H1 (cell line): Measurements from ENCODE around the gene TMTC2. TPM values are rescaled to one million over a fixed set of nuclear protein-coding genes. Genes with fewer than 3 reads are reported as not detected.

Experiments used
- CTCF ChIA-PET: fragments of 300-600 bp; sonication (Branson Sonifier 250); formaldehyde crosslinking; loops from one replicate; lab custom pipeline; 2021; ENCODE audit not compliant: partially characterized antibody; lab: Charles Lee
- POLR2A ChIA-PET: fragments of 300-600 bp; sonication (Branson Sonifier 250); formaldehyde crosslinking; loops from one replicate; lab custom pipeline; 2021; ENCODE audit warnings: inconsistent platforms; ENCODE audit not compliant: partially characterized antibody; lab: Charles Lee
- DNase-seq, 2 experiments: peaks; one replicate each; pipeline versions ENCODE4 v3.0.0 to v3.0.0-alpha.2; 2010 to 2022; ENCODE audit warnings: low spot score in 2 of 2, low read depth in 1 of 2, mixed read lengths in 1 of 2
- FAIRE-seq: peaks from 2 replicates; lab custom pipeline; 2011; peaks lifted over from hg19 to GRCh38; lab: Jason Lieb, UNC
- H2AFZ ChIP-seq: 2 replicates; pipeline ENCODE4 v1.8.1; 2012; ENCODE audit warnings: low read length, inconsistent platforms
- H2AK5ac ChIP-seq: 2 replicates; pipeline ENCODE4 v1.6.1; 2013; ENCODE audit warnings: low read depth, low read length
- H2BK120ac ChIP-seq: replicated peaks from 2 replicates; pipeline ENCODE3; 2013; ENCODE audit warnings: low read depth, low read length, inconsistent platforms
- H2BK12ac ChIP-seq: 2 replicates; pipeline ENCODE4 v1.6.1; 2013; ENCODE audit warnings: low read depth, low read length
- H2BK15ac ChIP-seq: 2 replicates; pipeline ENCODE4 v1.6.1; 2013; ENCODE audit warnings: low read length
- H2BK20ac ChIP-seq: 2 replicates; pipeline ENCODE4 v1.6.1; 2013; ENCODE audit warnings: low read length
- H2BK5ac ChIP-seq: 2 replicates; pipeline ENCODE4 v1.6.1; 2013; ENCODE audit warnings: low read depth, low read length
- H3K14ac ChIP-seq: 2 replicates; pipeline ENCODE4 v1.6.1; 2013; ENCODE audit warnings: inconsistent platforms; ENCODE audit not compliant: insufficient read length
- H3K18ac ChIP-seq: 2 replicates; pipeline ENCODE4 v1.6.1; 2013; ENCODE audit warnings: low read length; ENCODE audit errors: extremely low read depth
- H3K23ac ChIP-seq: 2 replicates; pipeline ENCODE4 v1.6.1; 2013; ENCODE audit warnings: inconsistent platforms; ENCODE audit not compliant: insufficient read length
- H3K23me2 ChIP-seq: 2 replicates; pipeline ENCODE4 v1.6.1; 2013; ENCODE audit warnings: low read depth, low read length
- H3K27ac ChIP-seq: 2 replicates; pipeline ENCODE4 v1.6.1; 2011; ENCODE audit warnings: low read depth, low read length, inconsistent platforms
- H3K27me3 ChIP-seq, 4 experiments: replicated peaks in 1 of 4; 1 replicate in 1 of 4; 2 replicates in 3 of 4; pipeline versions ENCODE4 v1.6.1 to v1.8.1; 2011 to 2013; ENCODE audit warnings: low read length in 3 of 4, mild to moderate bottlenecking in 3 of 4, inconsistent platforms in 2 of 4, mixed read lengths in 2 of 4, moderate library complexity in 1 of 4; ENCODE audit not compliant: control insufficient read depth in 3 of 4, insufficient read depth in 3 of 4; ENCODE audit errors: extremely low read depth in 1 of 4
- H3K36me3 ChIP-seq, 4 experiments: 2 replicates each; pipeline versions ENCODE4 v1.6.1 to v1.8.1; 2011 to 2013; ENCODE audit warnings: mild to moderate bottlenecking in 4 of 4, low read length in 3 of 4, moderate library complexity in 2 of 4, control low read depth in 1 of 4, inconsistent platforms in 1 of 4; ENCODE audit not compliant: insufficient read depth in 4 of 4, control insufficient read depth in 2 of 4
- H3K4ac ChIP-seq: replicated peaks from 2 replicates; pipeline ENCODE3; 2013; ENCODE audit warnings: low read length, low read depth, mixed read lengths, inconsistent platforms; ENCODE audit not compliant: insufficient read length
- H3K4me1 ChIP-seq, 4 experiments: replicated peaks in 1 of 4; 1 replicate in 1 of 4; 2 replicates in 3 of 4; pipeline versions ENCODE4 v1.6.1 to v1.8.1; 2011 to 2013; ENCODE audit warnings: low read length in 3 of 4, inconsistent platforms in 2 of 4, mixed read lengths in 1 of 4; ENCODE audit not compliant: insufficient read depth in 4 of 4, control insufficient read depth in 3 of 4
- H3K4me2 ChIP-seq, 2 experiments: 2 replicates each; pipeline versions ENCODE4 v1.6.1 to v1.8.1; 2011 to 2013; ENCODE audit warnings: low read depth in 2 of 2, low read length in 2 of 2, control low read depth in 1 of 2, inconsistent platforms in 1 of 2, mild to moderate bottlenecking in 1 of 2; ENCODE audit not compliant: insufficient read depth in 1 of 2
- H3K4me3 ChIP-seq, 4 experiments: fragments of 200-600, 300-600 bp in 1 of 4; sonication (generic), shearing (Covaris generic), sonication (Bioruptor Twin) in 1 of 4; 2 replicates each; pipeline versions ENCODE4 v1.5.1 to v1.8.1; 2011 to 2016; ENCODE audit warnings: low read length in 4 of 4, low read depth in 3 of 4, control low read depth in 2 of 4, inconsistent platforms in 2 of 4, mild to moderate bottlenecking in 2 of 4, mixed read lengths in 1 of 4, moderate library complexity in 1 of 4; ENCODE audit not compliant: insufficient read depth in 2 of 4; ENCODE audit errors: extremely low read depth in 1 of 4
- H3K56ac ChIP-seq: replicated peaks from 2 replicates; pipeline ENCODE3; 2013; ENCODE audit warnings: low read depth, mild to moderate bottlenecking, mixed read lengths, low read length, inconsistent platforms; ENCODE audit not compliant: insufficient read length
- H3K79me1 ChIP-seq: 2 replicates; pipeline ENCODE4 v1.6.1; 2013; ENCODE audit warnings: low read depth, low read length, control low read depth
- H3K79me2 ChIP-seq, 2 experiments: 2 replicates each; pipeline versions ENCODE4 v1.6.1 to v1.8.1; 2012 to 2013; ENCODE audit warnings: low read length in 2 of 2, mild to moderate bottlenecking in 2 of 2, inconsistent platforms in 1 of 2; ENCODE audit not compliant: insufficient read depth in 2 of 2, control insufficient read depth in 1 of 2
- H3K9ac ChIP-seq, 4 experiments: replicated peaks in 1 of 4; 1 replicate in 1 of 4; 2 replicates in 3 of 4; pipeline versions ENCODE4 v1.6.1 to v1.8.1; 2011 to 2013; ENCODE audit warnings: low read depth in 3 of 4, low read length in 3 of 4, control low read depth in 2 of 4, mild to moderate bottlenecking in 2 of 4, moderate library complexity in 2 of 4, inconsistent platforms in 1 of 4; ENCODE audit errors: extremely low read depth in 1 of 4
- H3K9me3 ChIP-seq, 2 experiments: 2 replicates each; pipeline versions ENCODE4 v1.6.1 to v1.8.1; 2012 to 2013; ENCODE audit warnings: mild to moderate bottlenecking in 2 of 2, moderate library complexity in 2 of 2, control low read depth in 1 of 2, inconsistent platforms in 1 of 2, low read depth in 1 of 2, low read length in 1 of 2, mixed read lengths in 1 of 2; ENCODE audit not compliant: insufficient read depth in 2 of 2
- H4K20me1 ChIP-seq, 2 experiments: replicated peaks in 1 of 2; 2 replicates each; pipeline versions ENCODE3 to v1.8.1; 2011 to 2013; ENCODE audit warnings: inconsistent platforms in 2 of 2, low read length in 2 of 2, mild to moderate bottlenecking in 1 of 2; ENCODE audit not compliant: insufficient read depth in 2 of 2, control insufficient read depth in 1 of 2
- H4K5ac ChIP-seq: 2 replicates; pipeline ENCODE4 v1.6.1; 2013; ENCODE audit warnings: low read length, low read depth, mixed read lengths, inconsistent platforms; ENCODE audit not compliant: insufficient read length
- H4K8ac ChIP-seq: 2 replicates; pipeline ENCODE4 v1.8.0; 2013; ENCODE audit warnings: mild to moderate bottlenecking, moderate library complexity, low read length, inconsistent platforms; ENCODE audit not compliant: insufficient read depth; ENCODE audit errors: extremely low read depth
- H4K91ac ChIP-seq: replicated peaks from 2 replicates; pipeline ENCODE3; 2013; ENCODE audit warnings: low read length, mixed read lengths, inconsistent platforms; ENCODE audit not compliant: insufficient read length
- GABPA ChIP-seq: IDR thresholded peaks from 2 replicates; pipeline ENCODE4 v1.6.1; 2011; ENCODE audit warnings: mild to moderate bottlenecking, low read length, moderate library complexity, borderline replicate concordance; ENCODE audit not compliant: insufficient read depth
- NANOG ChIP-seq: IDR thresholded peaks from 2 replicates; pipeline ENCODE4 v1.6.1; 2011; ENCODE audit warnings: low read length, low read depth, mild to moderate bottlenecking, inconsistent platforms; ENCODE audit not compliant: insufficient read depth, poor library complexity, severe bottlenecking
- NRF1 ChIP-seq: IDR thresholded peaks from 2 replicates; pipeline ENCODE4 v1.6.1; 2011; ENCODE audit warnings: mild to moderate bottlenecking, low read depth, low read length, improper control_type of control experiment
- POU5F1 ChIP-seq: IDR thresholded peaks from 2 replicates; pipeline ENCODE4 v1.6.1; 2011; ENCODE audit warnings: low read depth, mild to moderate bottlenecking, low read length, moderate library complexity
- RBBP5 ChIP-seq: IDR thresholded peaks from 2 replicates; pipeline ENCODE4 v1.7.1; 2012; ENCODE audit warnings: low read depth, mild to moderate bottlenecking, inconsistent platforms, low read length, moderate library complexity, borderline replicate concordance
- SIX5 ChIP-seq: IDR thresholded peaks from 2 replicates; pipeline ENCODE4 v1.6.1; 2011; ENCODE audit warnings: mild to moderate bottlenecking, low read depth, low read length
- SUZ12 ChIP-seq: fragments of 200-600 bp; sonication (generic); IDR thresholded peaks from 2 replicates; pipeline ENCODE4 v1.6.1; 2012; ENCODE audit warnings: mild to moderate bottlenecking, inconsistent platforms, low read length, moderate library complexity, mixed read lengths
- polyA plus RNA-seq, 7 experiments: library from polyadenylated mRNA; depleted of rRNA in 3 of 7; stranded (reverse) in 5 of 7; unstranded in 2 of 7; fragments of >200 nt in 5 of 7; fragments of 200-250 nt in 2 of 7; gene quantifications; 1 replicate in 5 of 7; 2 replicates in 1 of 7; 4 replicates in 1 of 7; pipeline versions ENCODE4 v1.2.1 to v1.2.3, GENCODE V29; 2011 to 2013; ENCODE audit warnings: missing spikeins in 2 of 7, mixed read lengths in 2 of 7
- total RNA-seq: library from RNA; stranded (reverse); fragmentation: NEBNext Ultra II Directional; extraction: Animal tissue kit (Norgen Biotek cat#: 25700); gene quantifications from 2 replicates; pipeline ENCODE4 v1.2.1, GENCODE V29; 2021
- TF ChIP-seq, protein P1 (sequence below): IDR thresholded peaks from 2 replicates; pipeline ENCODE4 v1.6.1; 2012; ENCODE audit warnings: inconsistent platforms
- TF ChIP-seq, protein P2 (sequence below): IDR thresholded peaks from 2 replicates; pipeline ENCODE4 v1.6.1; 2012; ENCODE audit warnings: inconsistent platforms

Gene TMTC2
- total and polyA plus RNA-seq, 2 of the 8 experiments (the other 6 are each of a cell fraction or from before 2014, with no cell fraction given): 2.3 to 3.9 TPM

DNA sequence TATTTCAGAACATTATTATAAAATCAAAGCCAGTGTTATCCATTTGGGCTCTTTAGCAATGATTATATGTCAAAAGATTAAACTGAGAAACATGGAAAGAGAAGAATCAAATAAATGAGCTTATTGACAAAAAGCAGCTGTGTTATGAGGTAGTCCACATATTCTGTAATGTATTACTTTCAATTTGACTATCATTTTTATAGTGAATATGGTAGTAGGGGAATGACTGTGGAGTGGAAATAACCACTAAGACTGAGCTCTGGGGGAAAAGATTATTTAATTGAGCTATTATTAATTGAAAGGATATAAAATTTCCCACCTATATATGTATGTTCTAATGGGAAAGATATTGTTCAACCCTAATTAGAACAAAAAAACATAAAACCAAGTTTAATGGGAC, 381.3 kb downstream of the TMTC2 start:
- H3K79me1 ChIP-seq: no peaks in the 10 kb centered on the region
- H2BK5ac ChIP-seq: no peak overlapping the region
- H3K4me1 ChIP-seq: no peaks in the 10 kb centered on the region
- H3K9me3 ChIP-seq: no peaks in the 10 kb centered on the region
- FAIRE-seq (no peak), DNase-seq (no peak)
- no peaks in the 10 kb centered on the region for H3K36me3 ChIP-seq
- no peaks in the 10 kb centered on the region for H3K23me2 ChIP-seq
- H3K9ac ChIP-seq: no peak overlapping the region
- H2BK120ac ChIP-seq: no peak overlapping the region
- no peak overlapping the region for H4K91ac ChIP-seq
- no peak overlapping the region for H2AFZ ChIP-seq
- H4K8ac ChIP-seq: no peak overlapping the region
- no peaks in the 10 kb centered on the region for H3K27me3 ChIP-seq
- no peaks in the 10 kb centered on the region for H4K20me1 ChIP-seq
- no peak overlapping the region for H3K4ac ChIP-seq
- no peak overlapping the region for H2BK15ac ChIP-seq
- no peak overlapping the region for H3K14ac ChIP-seq
- no peak overlapping the region for H3K23ac ChIP-seq
- H3K4me2 ChIP-seq: no peak overlapping the region
- no peak overlapping the region for H3K27ac ChIP-seq
- POLR2A ChIA-PET: no interaction called here
- H2BK20ac ChIP-seq: no peak overlapping the region
- H3K18ac ChIP-seq: no peak overlapping the region
- no peak overlapping the region for H3K4me3 ChIP-seq
- H3K79me2 ChIP-seq: no peaks in the 10 kb centered on the region
- CTCF ChIA-PET: no interaction called here
- no peak overlapping the region for H2AK5ac ChIP-seq
- no peak overlapping the region for H2BK12ac ChIP-seq
- H4K5ac ChIP-seq: no peak overlapping the region
- H3K56ac ChIP-seq: no peak overlapping the region
- TF ChIP-seq NANOG (no peak), SIX5 (no peak), NRF1 (no peak), POU5F1 (no peak), RBBP5 (no peak), SUZ12 (no peak), GABPA (no peak)
- TF ChIP-seq, protein P1, sequence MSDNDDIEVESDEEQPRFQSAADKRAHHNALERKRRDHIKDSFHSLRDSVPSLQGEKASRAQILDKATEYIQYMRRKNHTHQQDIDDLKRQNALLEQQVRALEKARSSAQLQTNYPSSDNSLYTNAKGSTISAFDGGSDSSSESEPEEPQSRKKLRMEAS: no peak
- TF ChIP-seq, protein P2, sequence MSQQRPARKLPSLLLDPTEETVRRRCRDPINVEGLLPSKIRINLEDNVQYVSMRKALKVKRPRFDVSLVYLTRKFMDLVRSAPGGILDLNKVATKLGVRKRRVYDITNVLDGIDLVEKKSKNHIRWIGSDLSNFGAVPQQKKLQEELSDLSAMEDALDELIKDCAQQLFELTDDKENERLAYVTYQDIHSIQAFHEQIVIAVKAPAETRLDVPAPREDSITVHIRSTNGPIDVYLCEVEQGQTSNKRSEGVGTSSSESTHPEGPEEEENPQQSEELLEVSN: no peak
